Endothelial cell of umbilical vein (primary cell): ENCODE data around the gene FEN1.

ENCODE experiments used
- JUN ChIP-seq: IDR thresholded peaks from 2 replicates; pipeline ENCODE4 v1.6.1; 2011; ENCODE audit warnings: borderline replicate concordance, low read depth; ENCODE audit not compliant: insufficient read length, insufficient read depth
- POLR2A ChIP-seq: IDR thresholded peaks from 2 replicates; pipeline ENCODE4 v1.6.1; 2012; ENCODE audit warnings: low read depth, mild to moderate bottlenecking, control low read depth, low read length
- TF ChIP-seq, protein P1 (sequence below): IDR thresholded peaks from 2 replicates; pipeline ENCODE4 v1.6.1; 2011; ENCODE audit not compliant: insufficient read depth, insufficient read length
- TF ChIP-seq, protein P2 (sequence below), 2 donors: IDR thresholded peaks; 1 replicate in 1 of 2; 2 replicates in 1 of 2; pipeline ENCODE4 v1.5.1; 2011; ENCODE audit warnings: low read length in 2 of 2, mild to moderate bottlenecking in 2 of 2, moderate library complexity in 2 of 2, control low read depth in 1 of 2, inconsistent platforms in 1 of 2, low read depth in 1 of 2; ENCODE audit not compliant: insufficient read depth in 1 of 2; ENCODE audit errors: extremely low read depth in 1 of 2

DNA sequence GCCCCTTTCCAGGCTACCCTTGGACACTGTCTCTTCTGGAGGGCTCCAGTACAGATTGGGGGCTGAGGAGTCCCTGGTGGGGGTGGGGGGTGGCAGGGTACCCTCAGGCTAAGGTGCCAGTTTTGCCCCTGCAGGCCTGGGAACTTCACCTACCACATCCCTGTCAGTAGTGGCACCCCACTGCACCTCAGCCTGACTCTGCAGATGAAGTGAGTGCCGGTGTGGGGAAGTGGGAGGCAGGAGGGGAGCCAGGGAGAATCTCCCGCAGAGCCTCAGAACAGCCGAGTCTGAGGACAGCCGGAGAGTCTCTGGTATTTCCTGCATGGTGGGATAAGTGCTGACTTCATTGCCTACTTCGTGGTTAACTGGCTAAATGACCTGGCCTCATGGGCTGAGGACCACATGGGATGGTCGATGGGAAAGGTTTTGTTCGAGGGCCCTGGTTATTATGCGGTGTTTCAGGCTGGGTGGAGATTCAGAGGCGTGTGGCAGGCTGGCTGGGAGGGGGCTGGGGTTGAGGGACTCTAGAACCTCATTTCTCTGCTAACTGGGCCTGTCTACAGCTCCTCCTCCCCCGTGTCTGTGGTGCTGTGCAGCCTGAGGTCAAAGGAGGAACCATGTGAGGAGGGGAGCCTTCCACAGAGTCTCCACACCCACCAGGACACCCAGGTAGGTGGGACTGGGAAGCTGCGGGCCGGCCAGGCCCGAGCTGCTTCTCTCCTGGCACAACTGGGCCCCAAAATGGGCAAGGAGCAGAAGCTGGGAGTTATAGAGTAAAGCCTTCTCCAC lies 8.8 kb upstream of the FEN1 start:
- TF ChIP-seq, protein P1, sequence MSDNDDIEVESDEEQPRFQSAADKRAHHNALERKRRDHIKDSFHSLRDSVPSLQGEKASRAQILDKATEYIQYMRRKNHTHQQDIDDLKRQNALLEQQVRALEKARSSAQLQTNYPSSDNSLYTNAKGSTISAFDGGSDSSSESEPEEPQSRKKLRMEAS = no peak
- TF ChIP-seq, protein P2, sequence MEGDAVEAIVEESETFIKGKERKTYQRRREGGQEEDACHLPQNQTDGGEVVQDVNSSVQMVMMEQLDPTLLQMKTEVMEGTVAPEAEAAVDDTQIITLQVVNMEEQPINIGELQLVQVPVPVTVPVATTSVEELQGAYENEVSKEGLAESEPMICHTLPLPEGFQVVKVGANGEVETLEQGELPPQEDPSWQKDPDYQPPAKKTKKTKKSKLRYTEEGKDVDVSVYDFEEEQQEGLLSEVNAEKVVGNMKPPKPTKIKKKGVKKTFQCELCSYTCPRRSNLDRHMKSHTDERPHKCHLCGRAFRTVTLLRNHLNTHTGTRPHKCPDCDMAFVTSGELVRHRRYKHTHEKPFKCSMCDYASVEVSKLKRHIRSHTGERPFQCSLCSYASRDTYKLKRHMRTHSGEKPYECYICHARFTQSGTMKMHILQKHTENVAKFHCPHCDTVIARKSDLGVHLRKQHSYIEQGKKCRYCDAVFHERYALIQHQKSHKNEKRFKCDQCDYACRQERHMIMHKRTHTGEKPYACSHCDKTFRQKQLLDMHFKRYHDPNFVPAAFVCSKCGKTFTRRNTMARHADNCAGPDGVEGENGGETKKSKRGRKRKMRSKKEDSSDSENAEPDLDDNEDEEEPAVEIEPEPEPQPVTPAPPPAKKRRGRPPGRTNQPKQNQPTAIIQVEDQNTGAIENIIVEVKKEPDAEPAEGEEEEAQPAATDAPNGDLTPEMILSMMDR (IDR thresholded peaks at IDR 0.05; ENCODE audit: extremely low read depth in 1 of 2, insufficient read depth in 1 of 2, low read depth in 1 of 2, low read length in 2 of 2) = no peak
- no peak for TF ChIP-seq JUN
- TF ChIP-seq POLR2A = no peak
